HG03469 (cell line): ENCODE data around the gene WTAP.
"Not testable (repeated sequence)": the region's sequence is repeated elsewhere in the genome, so short reads cannot be mapped to it uniquely, and the experiment has no call there.

Experiments
- ATAC-seq: cut with Tn5 transposase; IDR thresholded peaks from one replicate; pipeline ENCODE4 v1.9.1; 2021; ENCODE audit warnings: mild to moderate bottlenecking, moderate library complexity, moderate number of reproducible peaks; ENCODE audit not compliant: unreplicated experiment

WTAP gene

GRCh38 chr6:159760602-159761057 is 33.3 kb downstream of the WTAP start:
- no peak for ATAC-seq

- no peak for ATAC-seq
These were observed 34.0 kb downstream of the WTAP start for GRCh38 chr6:159761129-159761872.

- peak; percentile 90 for ATAC-seq
These were observed 34.8 kb downstream of the WTAP start, which contains the start of gene ACAT2 for GRCh38 chr6:159761873-159762680. Gene ACAT2 (plus strand): TSS chr6:159762045. CDS start chr6:159762088, 43 bp downstream.

GRCh38 chr6:159762681-159763293 is 35.5 kb downstream of the WTAP start:
- no peak for ATAC-seq

GRCh38 chr6:159766906-159767305 is 39.6 kb downstream of the WTAP start:
- no peak for ATAC-seq

GRCh38 chr6:159769470-159769869 is 42.2 kb downstream of the WTAP start:
- no peak for ATAC-seq

GRCh38 chr6:159772196-159772595 is 44.9 kb downstream of the WTAP start:
- ATAC-seq, result no peak

GRCh38 chr6:159777240-159777904 is 50.1 kb downstream of the WTAP start:
- no peak for ATAC-seq

- no peak for ATAC-seq
These were observed 50.8 kb downstream of the WTAP start for GRCh38 chr6:159778131-159778530.

GRCh38 chr6:159778542-159779103 is 51.3 kb downstream of the WTAP start:
- no peak for ATAC-seq

GRCh38 chr6:159788276-159788675 is 61.0 kb downstream of the WTAP start:
- ATAC-seq, result no peak

- ATAC-seq, result no peak
These were observed 61.6 kb downstream of the WTAP start for GRCh38 chr6:159788753-159789376.

GRCh38 chr6:159789377-159790148 is 62.3 kb downstream of the WTAP start, which contains the start of gene TCP1:
Gene TCP1 (minus strand): TSS chr6:159789602. CDS start chr6:159789468, 134 bp downstream.
- peak; percentile 58 for ATAC-seq

GRCh38 chr6:159790149-159790955 is 63.0 kb downstream of the WTAP start, which contains the start of gene MRPL18:
Gene MRPL18 (plus strand): TSS chr6:159790467. CDS start chr6:159790588, 121 bp downstream.
- peak; percentile 76 for ATAC-seq

GRCh38 chr6:159790956-159791598 is 63.8 kb downstream of the WTAP start:
- ATAC-seq, result no peak

GRCh38 chr6:159794976-159795375 is 67.7 kb downstream of the WTAP start:
- not testable (repeated sequence) for ATAC-seq

GRCh38 chr6:159797554-159797953 is 70.2 kb downstream of the WTAP start:
- no peak for ATAC-seq
